ENCODE results near the gene CD70.

- TF ChIP-seq, protein P1, sequence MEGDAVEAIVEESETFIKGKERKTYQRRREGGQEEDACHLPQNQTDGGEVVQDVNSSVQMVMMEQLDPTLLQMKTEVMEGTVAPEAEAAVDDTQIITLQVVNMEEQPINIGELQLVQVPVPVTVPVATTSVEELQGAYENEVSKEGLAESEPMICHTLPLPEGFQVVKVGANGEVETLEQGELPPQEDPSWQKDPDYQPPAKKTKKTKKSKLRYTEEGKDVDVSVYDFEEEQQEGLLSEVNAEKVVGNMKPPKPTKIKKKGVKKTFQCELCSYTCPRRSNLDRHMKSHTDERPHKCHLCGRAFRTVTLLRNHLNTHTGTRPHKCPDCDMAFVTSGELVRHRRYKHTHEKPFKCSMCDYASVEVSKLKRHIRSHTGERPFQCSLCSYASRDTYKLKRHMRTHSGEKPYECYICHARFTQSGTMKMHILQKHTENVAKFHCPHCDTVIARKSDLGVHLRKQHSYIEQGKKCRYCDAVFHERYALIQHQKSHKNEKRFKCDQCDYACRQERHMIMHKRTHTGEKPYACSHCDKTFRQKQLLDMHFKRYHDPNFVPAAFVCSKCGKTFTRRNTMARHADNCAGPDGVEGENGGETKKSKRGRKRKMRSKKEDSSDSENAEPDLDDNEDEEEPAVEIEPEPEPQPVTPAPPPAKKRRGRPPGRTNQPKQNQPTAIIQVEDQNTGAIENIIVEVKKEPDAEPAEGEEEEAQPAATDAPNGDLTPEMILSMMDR (IDR thresholded peaks at IDR 0.05), result no peak
- TF ChIP-seq POLR2A (IDR thresholded peaks at IDR 0.05), result no peak
Measured at GRCh38 chr19:6587998-6588507, 2.9 kb downstream of the CD70 start.

Data from heart left ventricle (tissue), 13 donors.